ENCODE data around the gene GABPB2.

The GABPB2 gene

GRCh38 chr1:151050051-151050688 is 20.4 kb upstream of the GABPB2 start:
- DNase-seq = no peak
- Mint-ChIP-seq H3K4me3 (peak overlapping the region; percentile 94 to 96), H3K27ac (peak overlapping the region; percentile 49 to 96), H3K4me1 (ENCODE audit: low read depth in 2 of 2) (peaks cover 36 to 54% of the 10 kb centered on the region in 2 donors), H3K9me3 (no peaks in the 10 kb centered on the region), H3K36me3 (ENCODE audit: insufficient read depth) (peaks cover 66% of the 10 kb centered on the region), H3K27me3 (no peaks in the 10 kb centered on the region)
- no peak for ATAC-seq (replicated peaks)

- Mint-ChIP-seq H3K9me3 (no peaks in the 10 kb centered on the region), H3K27ac (peak overlapping the region; percentile 79 to 86), H3K36me3 (ENCODE audit: insufficient read depth) (peaks cover 79% of the 10 kb centered on the region), H3K4me1 (ENCODE audit: low read depth in 2 of 2) (peaks cover 47 to 66% of the 10 kb centered on the region in 2 donors), H3K27me3 (no peaks in the 10 kb centered on the region), H3K4me3 (no peak overlapping the region)
- DNase-seq = no peak
- ATAC-seq (replicated peaks) = no peak
Measured at GRCh38 chr1:151051356-151052009, 19.1 kb upstream of the GABPB2 start.

GRCh38 chr1:151054971-151055547 is 15.5 kb upstream of the GABPB2 start:
- Mint-ChIP-seq H3K36me3 (ENCODE audit: insufficient read depth) (peaks cover 96% of the 10 kb centered on the region), H3K4me1 (ENCODE audit: low read depth in 2 of 2) (peaks cover 47 to 60% of the 10 kb centered on the region in 2 donors), H3K27me3 (no peaks in the 10 kb centered on the region), H3K4me3 (peak overlapping the region; percentile 95 to 97), H3K27ac (peak overlapping the region; percentile 97 to 98), H3K9me3 (no peaks in the 10 kb centered on the region)
- DNase-seq (no peak), ATAC-seq (replicated peaks) (no peak)

GRCh38 chr1:151055581-151055980 is 15.0 kb upstream of the GABPB2 start:
- H3K27ac Mint-ChIP-seq = peak overlapping the region; percentile 97 to 98
- peak overlapping the region; percentile 95 to 97 for H3K4me3 Mint-ChIP-seq
- ATAC-seq (replicated peaks) (no peak), DNase-seq (no peak)
- peaks cover 52 to 62% of the 10 kb centered on the region in 2 donors for H3K4me1 Mint-ChIP-seq (ENCODE audit: low read depth in 2 of 2)
- peaks cover 91% of the 10 kb centered on the region for H3K36me3 Mint-ChIP-seq (ENCODE audit: insufficient read depth)
- no peaks in the 10 kb centered on the region for H3K9me3 Mint-ChIP-seq
- H3K27me3 Mint-ChIP-seq = no peaks in the 10 kb centered on the region

GRCh38 chr1:151056149-151056548 is 14.4 kb upstream of the GABPB2 start:
- Mint-ChIP-seq H3K36me3 (ENCODE audit: insufficient read depth) (peaks cover 86% of the 10 kb centered on the region), H3K9me3 (no peaks in the 10 kb centered on the region), H3K27ac (peak overlapping the region; percentile 97 to 98), H3K4me3 (peak overlapping the region; percentile 95 to 97), H3K4me1 (ENCODE audit: low read depth in 2 of 2) (peaks cover 56 to 62% of the 10 kb centered on the region in 2 donors), H3K27me3 (no peaks in the 10 kb centered on the region)
- ATAC-seq (replicated peaks) (peak; percentile 30), DNase-seq (peak; percentile 24 to 35 (median 29))

- peak overlapping the region; percentile 97 to 98 for H3K27ac Mint-ChIP-seq
- ATAC-seq (replicated peaks) (no peak), DNase-seq (no peak)
- H3K4me1 Mint-ChIP-seq (ENCODE audit: low read depth in 2 of 2) = peaks cover 53 to 65% of the 10 kb centered on the region in 2 donors
- no peaks in the 10 kb centered on the region for H3K9me3 Mint-ChIP-seq
- H3K36me3 Mint-ChIP-seq (ENCODE audit: insufficient read depth) = peaks cover 62% of the 10 kb centered on the region
- H3K4me3 Mint-ChIP-seq = peak overlapping the region; percentile 95 to 97
- no peaks in the 10 kb centered on the region for H3K27me3 Mint-ChIP-seq
Measured at GRCh38 chr1:151058692-151059091, 11.9 kb upstream of the GABPB2 start.

GRCh38 chr1:151059109-151060006 is 11.2 kb upstream of the GABPB2 start, which contains the start of gene CDC42SE1:
Gene CDC42SE1 (minus strand): TSS chr1:151059622. CDS start chr1:151055730, 3,892 bp downstream.
- no peaks in the 10 kb centered on the region for H3K9me3 Mint-ChIP-seq
- peaks cover 50 to 58% of the 10 kb centered on the region in 2 donors for H3K4me1 Mint-ChIP-seq (ENCODE audit: low read depth in 2 of 2)
- ATAC-seq (replicated peaks) (peak; percentile 77), DNase-seq (peak; percentile 80 to 83 (median 81))
- peaks cover 55% of the 10 kb centered on the region for H3K36me3 Mint-ChIP-seq (ENCODE audit: insufficient read depth)
- peak within 1 kb of the TSS; percentile 95 to 97 for H3K4me3 Mint-ChIP-seq
- H3K27ac Mint-ChIP-seq = peak within 1 kb of the TSS; percentile 97 to 98
- no peaks in the 10 kb centered on the region for H3K27me3 Mint-ChIP-seq

- Mint-ChIP-seq H3K27me3 (no peaks in the 10 kb centered on the region), H3K27ac (peak within 1 kb of the TSS; percentile 97 to 98), H3K9me3 (no peaks in the 10 kb centered on the region), H3K36me3 (ENCODE audit: insufficient read depth) (peaks cover 48% of the 10 kb centered on the region), H3K4me1 (ENCODE audit: low read depth in 2 of 2) (peaks cover 47 to 50% of the 10 kb centered on the region in 2 donors), H3K4me3 (peak within 1 kb of the TSS; percentile 95 to 97)
- no peak for ATAC-seq (replicated peaks)
- DNase-seq = no peak
Measured at GRCh38 chr1:151060007-151060656, 10.4 kb upstream of the GABPB2 start, which contains the start of gene MLLT11. Gene MLLT11 (plus strand): TSS chr1:151060397. CDS start chr1:151067225, 6,828 bp downstream.

- Mint-ChIP-seq H3K27me3 (no peaks in the 10 kb centered on the region), H3K4me1 (ENCODE audit: low read depth in 2 of 2) (peaks cover 40 to 43% of the 10 kb centered on the region in 2 donors), H3K36me3 (ENCODE audit: insufficient read depth) (peaks cover 41% of the 10 kb centered on the region), H3K27ac (peak overlapping the region; percentile 97 to 98), H3K9me3 (no peaks in the 10 kb centered on the region), H3K4me3 (peak overlapping the region; percentile 95 to 97)
- ATAC-seq (replicated peaks) (no peak), DNase-seq (no peak)
Measured at GRCh38 chr1:151060657-151061421, 9.7 kb upstream of the GABPB2 start.

- Mint-ChIP-seq H3K36me3 (ENCODE audit: insufficient read depth) (peaks cover 32% of the 10 kb centered on the region), H3K27ac (no peak overlapping the region), H3K4me1 (ENCODE audit: low read depth in 2 of 2) (peaks cover 31 to 34% of the 10 kb centered on the region in 2 donors), H3K4me3 (no peak overlapping the region), H3K9me3 (no peaks in the 10 kb centered on the region), H3K27me3 (no peaks in the 10 kb centered on the region)
- DNase-seq = no peak
- no peak for ATAC-seq (replicated peaks)
Measured at GRCh38 chr1:151061704-151062103, 8.9 kb upstream of the GABPB2 start.

GRCh38 chr1:151062741-151063371 is 7.7 kb upstream of the GABPB2 start:
- ATAC-seq (replicated peaks) (no peak), DNase-seq (no peak)
- Mint-ChIP-seq H3K4me1 (ENCODE audit: low read depth in 2 of 2) (peaks cover 23 to 25% of the 10 kb centered on the region in 2 donors), H3K9me3 (no peaks in the 10 kb centered on the region), H3K4me3 (no peak overlapping the region), H3K27me3 (no peaks in the 10 kb centered on the region), H3K27ac (no peak overlapping the region), H3K36me3 (ENCODE audit: insufficient read depth) (peaks cover 21% of the 10 kb centered on the region)
